ENCODE data around the gene TWIST2. TPM values are rescaled to one million over a fixed set of nuclear protein-coding genes. Genes with fewer than 3 reads are reported as not detected.

Gene TWIST2
- polyA plus RNA-seq, 3 donors, result 3.6 to 7.6 (median 5.0) TPM

DNA sequence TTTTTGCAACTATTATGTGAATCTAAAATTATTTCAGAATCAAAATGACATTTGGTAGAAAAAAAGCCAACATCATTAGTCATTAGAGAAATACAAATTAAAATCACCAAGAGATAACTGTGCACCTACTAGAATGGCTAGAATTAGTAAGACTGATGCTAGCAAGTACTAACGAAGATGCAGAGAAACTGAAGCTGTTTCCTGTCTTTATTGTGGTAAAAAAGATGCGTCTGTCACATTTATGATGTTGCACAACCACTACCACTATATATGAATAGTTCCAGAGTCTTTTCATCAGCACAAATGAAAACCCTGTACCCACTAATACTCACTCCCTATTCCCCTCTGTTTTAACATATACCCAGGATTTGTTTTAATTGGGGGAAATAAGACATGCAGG, 16.7 kb upstream of the TWIST2 start:
- DNase-seq, result no peak

DNA sequence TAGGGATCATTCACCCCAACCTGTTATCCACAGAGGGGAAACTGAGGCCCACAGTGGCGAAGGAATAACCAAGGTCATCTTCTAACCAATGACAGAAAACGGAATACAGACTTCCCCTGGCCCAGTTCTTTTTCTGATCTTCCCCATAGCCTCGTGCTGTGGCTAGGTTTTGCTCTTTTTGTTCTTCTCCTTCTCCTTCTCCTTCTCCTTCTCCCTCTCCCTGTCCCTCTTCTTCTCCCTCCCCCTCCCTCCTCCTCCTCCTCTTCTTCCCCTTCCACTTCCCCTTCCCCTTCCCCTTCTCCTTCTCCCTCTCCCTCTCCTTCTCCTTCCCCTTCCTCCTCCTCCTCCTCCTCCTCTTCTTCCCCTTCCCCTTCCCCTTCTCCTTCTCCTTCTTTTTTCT, 12.9 kb upstream of the TWIST2 start:
- no peak for DNase-seq

DNA sequence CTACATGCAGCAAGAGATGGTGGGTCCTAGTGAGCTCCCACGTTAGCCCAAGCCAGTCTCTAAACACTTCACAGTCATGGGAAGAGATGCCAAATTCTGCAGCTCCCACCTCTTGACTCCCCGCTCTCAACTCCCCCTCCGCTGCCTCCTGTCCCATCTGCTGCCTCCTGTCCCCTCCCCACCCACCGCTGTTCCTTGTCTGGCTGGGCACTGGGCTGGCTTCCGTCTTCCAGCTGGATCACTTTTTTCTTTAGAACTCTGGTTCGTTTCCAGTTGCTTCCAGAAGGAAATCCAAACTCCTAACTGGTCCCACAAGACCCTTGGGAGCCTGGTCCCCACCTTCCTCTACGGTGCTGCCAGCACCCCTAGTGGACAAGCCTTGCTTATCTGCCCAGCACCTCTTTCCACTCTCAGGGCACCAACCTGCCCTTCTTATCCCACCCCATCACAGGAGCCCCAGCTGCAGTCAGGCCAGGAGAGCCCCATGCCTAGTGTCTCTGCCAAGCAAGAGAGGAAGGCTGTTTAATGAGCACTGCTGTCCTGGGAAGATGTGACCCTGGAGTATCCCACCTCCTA, 12.1 kb upstream of the TWIST2 start:
- DNase-seq, result no peak

DNA sequence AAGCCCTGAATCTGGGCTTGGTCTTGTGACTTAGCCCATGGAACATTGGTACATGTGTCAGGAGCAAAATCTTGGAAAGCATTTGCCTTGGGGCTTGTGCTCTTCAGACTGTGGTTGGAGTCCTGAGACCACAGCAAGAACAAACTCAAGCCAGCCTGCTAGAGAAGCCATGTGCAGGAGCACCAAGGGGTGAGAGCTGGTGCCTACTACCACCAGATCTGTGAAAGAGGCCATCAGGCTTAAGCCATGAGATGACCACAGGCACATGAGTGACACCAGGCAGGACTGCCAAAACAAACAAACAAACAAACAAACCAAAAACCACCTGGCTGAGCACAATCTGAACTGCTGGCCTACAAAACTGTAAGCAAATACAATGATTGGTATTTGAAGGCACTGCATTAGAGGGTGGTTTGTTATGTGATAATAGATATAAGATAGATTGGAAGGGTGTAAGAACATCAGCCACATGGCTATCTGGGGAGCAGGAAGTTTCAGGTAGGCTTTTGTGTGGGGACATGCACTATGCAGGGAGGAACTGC, 9.0 kb upstream of the TWIST2 start:
- DNase-seq, result no peak

GRCh38 chr2:238839428-238839827, 8.5 kb upstream of the TWIST2 start:
- DNase-seq, result no peak

DNA sequence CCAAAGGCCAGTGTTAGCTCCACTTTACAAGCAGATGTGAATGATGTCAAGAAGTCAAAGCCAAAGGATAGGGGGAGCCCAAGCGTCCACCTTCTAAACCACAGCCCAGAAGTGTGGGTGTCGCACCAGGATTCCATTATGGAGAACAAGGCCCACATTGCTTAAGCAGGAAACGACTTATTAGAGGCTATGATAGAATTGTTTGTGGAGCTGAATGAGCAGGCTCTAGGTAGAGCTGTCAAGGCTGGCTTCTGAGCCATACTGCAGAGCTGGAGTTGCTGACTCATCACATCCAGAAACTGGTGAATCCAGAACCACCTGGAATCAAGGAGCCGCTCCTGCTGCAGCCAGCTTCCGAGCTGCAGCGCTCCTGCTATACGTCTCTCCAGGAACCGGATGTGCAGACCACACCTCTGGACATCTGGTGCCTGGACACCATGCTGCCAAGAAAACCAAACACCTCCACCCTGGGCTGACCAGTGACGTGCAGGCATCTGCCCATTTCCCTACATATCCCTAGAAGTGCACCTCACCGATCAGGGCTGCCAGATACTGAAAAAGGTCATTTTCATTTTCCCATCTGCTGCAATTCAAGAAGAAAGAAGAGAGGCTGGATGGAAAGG, 6.2 kb upstream of the TWIST2 start:
- no peak for DNase-seq

DNA sequence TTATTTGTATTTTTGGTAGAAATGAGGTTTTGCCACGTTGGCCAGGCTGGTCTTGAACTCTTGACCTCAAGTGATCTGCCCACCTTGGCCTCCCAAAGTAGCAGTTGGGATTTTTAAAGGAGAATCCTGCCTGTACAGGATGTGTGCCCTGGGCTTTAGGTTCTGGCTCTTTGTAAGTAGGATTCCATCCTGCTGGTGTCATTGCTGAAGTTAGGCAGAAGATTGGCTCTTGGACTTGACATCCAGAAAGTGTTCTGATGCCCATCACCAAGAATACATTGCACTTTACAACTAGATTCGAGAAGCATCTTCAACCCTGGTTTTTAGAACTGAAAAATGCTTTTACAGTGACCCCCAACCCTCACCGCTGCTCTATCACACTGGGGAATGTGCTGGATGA, 4.4 kb upstream of the TWIST2 start:
- no peak for DNase-seq

- DNase-seq, result no peak
Observed at GRCh38 chr2:238845583-238846377, 2.1 kb upstream of the TWIST2 start.

DNA sequence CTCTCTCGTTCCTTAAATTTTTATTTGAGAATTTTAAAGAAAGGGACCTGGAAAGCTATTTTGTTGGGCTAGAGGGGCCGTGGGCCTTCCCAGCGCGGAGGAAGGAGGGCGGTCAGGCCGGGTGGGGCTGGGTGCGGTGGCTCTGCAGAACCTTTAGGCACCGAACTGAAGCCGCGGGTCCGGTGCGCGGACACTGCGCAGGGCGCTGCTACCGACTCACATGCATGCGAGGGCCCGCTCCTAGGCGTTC, 1.6 kb upstream of the TWIST2 start:
- no peak for DNase-seq

DNA sequence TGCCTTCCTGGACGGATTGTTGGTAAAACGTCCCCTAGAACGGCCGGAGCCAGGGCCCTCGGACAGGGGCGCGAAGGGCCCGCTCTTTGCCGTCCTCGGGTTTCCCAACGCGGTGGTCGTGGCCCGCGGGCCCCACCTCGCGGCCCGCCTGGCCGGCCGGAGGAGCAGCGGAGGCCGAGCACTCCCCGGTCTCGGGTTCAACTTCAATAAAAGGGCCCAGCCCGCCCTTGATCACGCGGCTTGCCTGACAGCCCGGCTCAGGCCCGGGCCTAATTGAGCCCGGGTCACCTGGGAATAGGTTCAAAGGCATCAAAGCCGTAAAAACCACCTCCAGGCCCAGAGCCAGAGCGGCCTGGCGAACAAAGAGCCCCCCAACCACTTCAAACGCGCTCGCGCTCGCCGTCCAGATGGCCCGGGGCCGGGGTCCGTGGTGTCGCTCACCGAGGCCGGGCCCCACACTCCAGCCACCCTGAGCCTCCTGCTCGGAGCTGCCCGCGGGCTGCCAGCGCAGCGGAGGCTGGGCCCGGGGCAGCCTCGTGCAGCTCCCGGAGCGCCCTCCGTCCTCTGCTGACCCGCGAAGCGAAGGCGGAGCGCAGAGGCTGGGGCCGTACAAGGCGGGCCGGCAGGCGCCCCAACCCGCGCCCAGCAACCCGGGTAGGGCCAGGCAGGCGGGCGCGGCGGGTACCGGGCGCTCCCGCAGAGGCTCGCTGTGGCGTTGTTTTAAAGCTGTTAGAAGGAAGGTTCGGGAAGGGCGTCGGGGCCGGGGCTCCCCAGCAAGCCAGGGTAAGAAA, 1.1 kb upstream of the TWIST2 start:
- no peak for DNase-seq

DNA sequence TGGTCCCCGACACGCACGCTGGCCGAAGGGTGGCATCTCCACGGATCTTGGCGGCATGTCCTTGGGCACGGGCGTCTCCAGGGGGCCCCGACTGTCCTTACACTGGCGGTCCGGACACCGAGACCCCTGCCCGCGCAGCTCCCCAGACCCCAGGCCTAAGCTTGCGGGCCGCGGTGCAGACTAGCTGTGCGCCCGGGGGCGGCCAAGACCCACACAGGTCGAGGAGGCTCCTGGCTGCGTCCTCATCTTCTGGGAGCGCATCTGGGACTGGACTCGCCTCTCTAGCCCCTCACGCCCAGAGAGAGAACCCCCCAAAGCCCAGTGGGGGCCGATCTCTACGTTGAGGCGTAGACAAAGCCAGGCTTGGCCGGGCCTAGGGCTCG, 475 bp upstream of the TWIST2 start:
- DNase-seq, result no peak

DNA sequence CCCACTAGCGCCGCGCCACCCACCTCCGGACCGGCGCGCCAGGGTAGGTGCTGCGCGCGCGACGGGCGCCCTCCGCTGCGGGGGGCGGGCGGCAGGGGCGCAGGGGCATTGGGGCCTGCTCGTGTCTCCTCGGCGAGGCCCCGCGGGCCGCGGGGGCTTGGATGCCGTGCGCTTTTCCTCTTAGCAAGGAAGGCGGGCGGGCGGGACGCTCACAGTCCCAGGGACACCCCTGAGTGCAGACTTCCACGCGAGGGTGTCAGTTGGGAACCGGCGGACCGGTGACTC, 748 bp downstream of the TWIST2 start:
- DNase-seq, result no peak

DNA sequence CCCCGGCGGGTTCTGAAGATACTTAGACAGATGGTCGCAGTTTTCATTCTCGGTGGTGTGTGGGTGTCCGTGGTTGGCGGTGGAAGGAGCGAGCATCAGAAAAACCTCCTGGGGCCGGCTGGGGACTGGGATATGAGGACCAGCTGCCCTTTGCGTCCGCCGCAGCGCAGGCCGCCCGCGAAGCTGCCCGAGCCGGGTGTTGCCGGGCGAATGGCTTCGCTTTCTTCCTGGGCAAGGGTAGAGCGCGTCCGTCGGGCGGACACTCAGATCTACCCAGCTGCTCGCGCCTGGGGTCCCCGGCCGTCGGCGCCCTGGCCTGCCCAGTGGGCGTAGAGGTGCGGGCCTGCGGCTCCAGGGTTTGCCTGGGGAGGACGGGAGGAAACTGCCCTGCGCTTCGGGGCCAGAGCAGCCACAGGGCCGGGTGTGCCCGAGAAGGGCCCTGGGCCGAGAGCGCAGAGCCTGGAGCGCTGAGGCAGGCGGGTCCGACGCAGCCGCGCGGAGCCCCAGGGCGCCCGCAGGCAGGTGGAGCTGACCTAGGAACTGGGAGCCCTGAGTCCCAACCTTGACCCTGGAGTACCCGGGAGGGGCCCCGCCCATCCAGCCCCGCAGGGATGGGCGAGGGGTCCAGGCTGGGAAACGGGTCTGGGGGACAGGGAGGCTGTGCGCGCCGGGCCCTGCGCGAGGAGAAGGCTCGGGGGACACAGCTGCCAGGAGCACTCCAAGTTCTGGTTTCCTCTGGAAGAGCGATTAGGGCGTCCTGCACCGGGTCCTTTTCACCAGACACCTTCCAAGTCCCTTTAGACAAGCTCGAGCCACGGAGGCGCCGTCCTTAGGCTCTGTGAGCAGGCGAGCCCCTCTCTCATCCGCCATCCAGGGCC, 1.3 kb downstream of the TWIST2 start:
- DNase-seq, result no peak

- no peak for DNase-seq
Observed at GRCh38 chr2:238850091-238850490, 2.2 kb downstream of the TWIST2 start.

DNA sequence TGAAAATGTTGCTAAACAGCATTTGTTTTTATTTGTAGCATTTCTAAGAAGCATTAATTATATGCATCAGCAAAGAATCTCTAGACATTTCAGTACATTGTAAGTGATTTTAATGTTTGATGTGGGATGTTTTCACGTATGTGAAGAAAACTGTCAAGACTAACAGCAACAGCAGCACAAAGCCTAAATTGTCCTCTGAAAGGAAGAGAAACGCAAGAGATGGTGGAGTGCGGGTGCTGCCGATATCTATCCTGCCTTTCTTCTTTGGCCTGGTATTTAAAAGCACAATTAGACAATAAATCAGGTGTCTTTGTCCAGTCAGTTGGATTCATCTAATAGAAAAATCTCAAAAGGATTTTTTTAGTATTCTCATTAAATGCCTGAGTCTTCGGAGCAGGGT, 3.1 kb downstream of the TWIST2 start:
- no peak for DNase-seq

DNA sequence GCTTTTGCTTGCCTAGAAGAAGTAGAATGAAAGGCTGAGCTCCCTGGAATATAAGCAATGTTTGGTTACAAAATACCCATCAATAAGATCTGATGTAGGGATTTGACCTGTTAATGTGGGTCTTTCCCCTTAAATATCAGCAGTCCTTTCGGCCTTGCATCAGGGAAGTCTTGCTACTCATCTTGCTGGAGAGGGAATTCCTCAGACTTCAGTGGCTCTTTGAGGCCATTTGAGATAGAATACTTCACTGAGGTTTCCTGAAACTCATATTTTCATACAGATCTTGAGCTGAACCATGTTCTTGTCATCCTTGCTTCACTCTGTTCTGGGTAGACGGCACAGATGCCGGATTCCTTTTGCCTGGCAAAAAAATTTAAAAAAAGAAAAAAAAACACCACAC, 3.9 kb downstream of the TWIST2 start:
- DNase-seq, result no peak

DNA sequence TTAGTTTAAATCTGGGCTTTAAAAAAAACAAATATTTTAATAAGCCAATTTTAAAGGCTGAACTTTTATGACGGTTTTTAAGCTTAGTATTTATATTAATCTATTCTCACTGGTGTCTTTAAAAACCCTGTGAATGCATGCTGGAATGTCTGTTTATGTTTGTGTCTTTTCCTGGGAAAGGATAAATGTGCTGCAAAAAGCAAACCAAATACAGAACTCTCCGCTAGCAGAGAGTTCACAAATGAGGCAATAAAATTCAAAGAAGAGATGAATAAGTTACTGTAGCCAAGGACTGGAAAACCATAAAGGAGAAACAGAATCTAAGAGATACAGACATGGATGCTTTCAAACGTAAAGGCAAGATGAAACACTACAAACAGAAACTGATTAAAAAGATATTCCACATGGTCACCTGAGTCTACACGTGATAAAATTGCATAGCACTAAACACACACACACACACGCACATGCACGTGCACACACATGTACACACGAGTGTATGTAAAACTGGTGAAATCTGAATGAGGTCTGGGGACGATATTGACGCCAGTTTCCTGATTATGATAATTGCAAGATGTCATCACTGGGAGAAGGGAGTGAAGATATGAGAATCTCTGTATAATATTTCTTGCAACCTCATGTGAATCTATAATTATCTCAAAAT, 4.5 kb downstream of the TWIST2 start:
- DNase-seq, result no peak

- DNase-seq, result no peak
Observed at GRCh38 chr2:238853218-238853617, 5.3 kb downstream of the TWIST2 start.

DNA sequence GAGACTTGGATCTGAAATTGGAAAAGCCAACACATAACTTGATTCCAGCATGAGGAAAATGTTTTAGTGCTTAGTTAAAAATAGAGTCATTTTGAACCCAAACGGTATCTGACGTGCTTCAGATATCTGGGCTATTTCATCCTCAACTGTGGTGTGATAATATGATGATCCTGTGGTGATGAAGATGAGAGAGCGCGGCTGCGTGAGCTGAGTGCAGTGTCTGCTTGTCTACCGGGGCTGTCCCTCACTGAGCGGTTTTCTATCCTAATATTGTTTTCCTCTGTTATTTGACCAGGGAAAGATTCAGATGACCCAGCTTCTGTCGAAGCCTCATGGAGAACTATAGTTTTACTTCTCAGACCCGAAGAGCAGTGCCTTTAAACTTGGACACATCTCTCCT, 5.8 kb downstream of the TWIST2 start:
- DNase-seq, result no peak

DNA sequence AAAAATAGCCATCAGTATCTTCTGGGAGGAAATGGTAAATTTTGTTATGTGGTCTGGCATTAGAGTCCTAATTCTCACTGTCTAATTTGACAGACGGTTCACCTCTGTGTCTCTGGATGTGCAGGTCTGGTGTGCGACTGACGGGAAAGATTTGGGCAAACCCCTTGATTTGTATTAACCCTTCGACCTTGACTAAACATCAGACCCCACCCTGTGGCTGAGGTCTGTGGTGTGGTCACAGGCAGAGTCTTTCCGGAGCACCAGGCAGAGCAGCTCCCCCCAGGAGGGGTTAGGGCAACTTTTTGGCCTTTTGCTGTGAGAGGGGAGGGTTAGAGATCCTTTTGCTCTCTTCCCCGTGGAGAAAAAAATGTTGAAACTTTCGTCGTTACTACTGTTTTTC, 6.4 kb downstream of the TWIST2 start:
- no peak for DNase-seq

DNA sequence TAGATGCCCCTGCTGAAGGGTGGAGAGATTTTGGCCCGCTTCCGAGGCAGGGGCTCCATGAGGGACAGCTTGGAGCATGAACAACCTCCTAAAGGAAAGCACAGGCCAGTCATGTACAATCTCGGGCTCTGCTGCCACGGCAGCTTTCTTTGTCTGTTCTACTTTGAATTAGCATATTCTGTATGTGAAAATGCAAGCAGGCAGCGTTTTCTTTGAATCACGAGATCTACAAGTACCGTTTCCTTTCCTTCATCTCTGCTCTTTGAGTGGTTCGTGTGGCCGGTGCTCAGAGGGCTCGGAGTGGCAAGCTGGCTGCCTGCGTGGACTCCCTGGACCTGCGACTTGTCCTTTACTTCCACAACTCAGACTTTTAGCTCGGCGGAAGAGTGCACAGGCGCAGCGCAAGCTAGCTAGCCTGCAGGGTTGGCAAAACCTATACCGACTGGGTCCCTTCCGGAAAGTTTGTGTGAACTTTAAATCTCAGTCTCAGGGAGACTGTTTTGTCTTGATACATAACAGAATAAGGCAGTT, 6.9 kb downstream of the TWIST2 start:
- no peak for DNase-seq

Data from renal pelvis (tissue), 4 donors.